HepG2 (cell line): ENCODE results near the gene STX2. TPM values are rescaled to one million over a fixed set of nuclear protein-coding genes. Genes with fewer than 3 reads are reported as not detected.
A peak's percentile ranks its signal among the peaks of the same experiment; 100 is the strongest.

ENCODE experiments used
- FOXC1 ChIP-seq: sonication (generic); formaldehyde crosslinking; IDR thresholded peaks from 2 replicates; pipeline ENCODE4 v1.8.0; 2022; ENCODE audit warnings: mild to moderate bottlenecking, missing genetic modification reagents, borderline replicate concordance
- HIC2 ChIP-seq: sonication (generic); formaldehyde crosslinking; IDR thresholded peaks from 2 replicates; pipeline ENCODE4 v1.9.0; 2022; ENCODE audit warnings: low read depth, missing genetic modification reagents
- HNRNPLL ChIP-seq: fragments of 200-400 bp; formaldehyde crosslinking; IDR thresholded peaks from 2 replicates; pipeline ENCODE4 v1.6.1; 2017; ENCODE audit warnings: mild to moderate bottlenecking, low read depth, low read length; ENCODE audit not compliant: poor library complexity, severe bottlenecking
- HOXA3 ChIP-seq: sonication (generic); formaldehyde crosslinking; IDR thresholded peaks from 2 replicates; pipeline ENCODE4 v1.5.0; 2020; ENCODE audit warnings: missing genetic modification reagents
- ISX ChIP-seq: sonication (generic); formaldehyde crosslinking; conservative IDR thresholded peaks from 2 replicates; pipeline ENCODE4 v1.5.0; 2020; ENCODE audit warnings: missing genetic modification reagents
- KLF12 ChIP-seq: sonication (generic); formaldehyde crosslinking; IDR thresholded peaks from 2 replicates; pipeline ENCODE4 v1.4.0; 2020; ENCODE audit warnings: missing genetic modification reagents, borderline replicate concordance
- LBX2 ChIP-seq: sonication (generic); formaldehyde crosslinking; IDR thresholded peaks from 2 replicates; pipeline ENCODE4 v1.5.0; 2020; ENCODE audit warnings: missing genetic modification reagents, mild to moderate bottlenecking, borderline replicate concordance
- MED1 ChIP-seq: sonication (generic); formaldehyde crosslinking; IDR thresholded peaks from 2 replicates; pipeline ENCODE4 v1.4.0; 2020; ENCODE audit warnings: missing genetic modification reagents
- NR3C1 ChIP-seq: sonication (generic); formaldehyde crosslinking; IDR thresholded peaks from 2 replicates; pipeline ENCODE4 v1.4.0; 2020; ENCODE audit warnings: missing genetic modification reagents
- PCBP2 ChIP-seq: fragments of 200-400 bp; formaldehyde crosslinking; optimal IDR thresholded peaks from 2 replicates; pipeline ENCODE3; 2018; ENCODE audit warnings: low read length, low read depth; ENCODE audit not compliant: poor library complexity, severe bottlenecking
- PITX1 ChIP-seq: sonication (generic); formaldehyde crosslinking; IDR thresholded peaks from 2 replicates; pipeline ENCODE4 v1.5.1; 2020; ENCODE audit warnings: mild to moderate bottlenecking, missing genetic modification reagents
- SCMH1 ChIP-seq: sonication (generic); formaldehyde crosslinking; IDR thresholded peaks from 2 replicates; pipeline ENCODE4 v1.9.0; 2021; ENCODE audit warnings: missing genetic modification reagents, mild to moderate bottlenecking, borderline replicate concordance
- SRF ChIP-seq: IDR thresholded peaks from 2 replicates; pipeline ENCODE4 v1.6.1; 2011; ENCODE audit warnings: mild to moderate bottlenecking, low read depth, low read length, moderate library complexity
- ZFY ChIP-seq: sonication (generic); formaldehyde crosslinking; IDR thresholded peaks from 2 replicates; pipeline ENCODE4 v1.4.0; 2020; ENCODE audit warnings: missing genetic modification reagents
- ZNF572 ChIP-seq: sonication (generic); formaldehyde crosslinking; IDR thresholded peaks from 2 replicates; pipeline ENCODE4 v1.5.1; 2020; ENCODE audit warnings: mild to moderate bottlenecking, missing genetic modification reagents
- ZNF773 ChIP-seq: sonication (generic); formaldehyde crosslinking; IDR thresholded peaks from 2 replicates; pipeline ENCODE4 v1.4.0; 2020; ENCODE audit warnings: missing genetic modification reagents, borderline replicate concordance
- ZNF777 ChIP-seq: sonication (generic); formaldehyde crosslinking; IDR thresholded peaks from 2 replicates; pipeline ENCODE4 v1.4.0; 2020; ENCODE audit warnings: missing genetic modification reagents
- polyA plus RNA-seq, 8 experiments: library from polyadenylated mRNA; depleted of rRNA in 3 of 8; stranded (reverse) in 7 of 8; unstranded in 1 of 8; fragments of >200 nt; fragmentation: Illumina TruSeq in 4 of 8; extraction: Trizol in 4 of 8; gene quantifications; 2 replicates each; pipeline versions ENCODE4 v1.2.1 to v1.2.3, GENCODE V29; 2011 to 2016; ENCODE audit warnings: low read depth in 4 of 8, missing spikeins in 1 of 8, mixed read lengths in 1 of 8; ENCODE audit not compliant: insufficient read depth in 1 of 8
- total RNA-seq, 5 experiments: library from RNA; depleted of rRNA; stranded (reverse); fragments of >200 nt; fragmentation: Illumina TruSeq; extraction: Trizol; gene quantifications; 2 replicates each; pipeline ENCODE4 v1.2.3, GENCODE V29; 2016; ENCODE audit warnings: low read depth in 1 of 5
- TF ChIP-seq, protein P1 (sequence below): IDR thresholded peaks from 2 replicates; pipeline ENCODE4 v1.6.1; 2016; ENCODE audit warnings: missing biosample characterization, missing genetic modification reagents, low read depth
- TF ChIP-seq, protein P2 (sequence below): sonication (generic); formaldehyde crosslinking; IDR thresholded peaks from 2 replicates; pipeline ENCODE4 v1.5.0; 2020; ENCODE audit warnings: missing genetic modification reagents
- TF ChIP-seq, protein P3 (sequence below): sonication (generic); formaldehyde crosslinking; IDR thresholded peaks from 2 replicates; pipeline ENCODE4 v1.5.0; 2020; ENCODE audit warnings: mild to moderate bottlenecking, missing genetic modification reagents, moderate library complexity
- TF ChIP-seq, protein P4 (sequence below): sonication (generic); formaldehyde crosslinking; IDR thresholded peaks from 2 replicates; pipeline ENCODE4 v1.4.0; 2020; ENCODE audit warnings: missing genetic modification reagents

STX2 gene
- total and polyA plus RNA-seq, 2 of the 13 experiments (the other 11 are each of a cell fraction or from before 2014, with no cell fraction given): 13.4 to 25.1 TPM

DNA sequence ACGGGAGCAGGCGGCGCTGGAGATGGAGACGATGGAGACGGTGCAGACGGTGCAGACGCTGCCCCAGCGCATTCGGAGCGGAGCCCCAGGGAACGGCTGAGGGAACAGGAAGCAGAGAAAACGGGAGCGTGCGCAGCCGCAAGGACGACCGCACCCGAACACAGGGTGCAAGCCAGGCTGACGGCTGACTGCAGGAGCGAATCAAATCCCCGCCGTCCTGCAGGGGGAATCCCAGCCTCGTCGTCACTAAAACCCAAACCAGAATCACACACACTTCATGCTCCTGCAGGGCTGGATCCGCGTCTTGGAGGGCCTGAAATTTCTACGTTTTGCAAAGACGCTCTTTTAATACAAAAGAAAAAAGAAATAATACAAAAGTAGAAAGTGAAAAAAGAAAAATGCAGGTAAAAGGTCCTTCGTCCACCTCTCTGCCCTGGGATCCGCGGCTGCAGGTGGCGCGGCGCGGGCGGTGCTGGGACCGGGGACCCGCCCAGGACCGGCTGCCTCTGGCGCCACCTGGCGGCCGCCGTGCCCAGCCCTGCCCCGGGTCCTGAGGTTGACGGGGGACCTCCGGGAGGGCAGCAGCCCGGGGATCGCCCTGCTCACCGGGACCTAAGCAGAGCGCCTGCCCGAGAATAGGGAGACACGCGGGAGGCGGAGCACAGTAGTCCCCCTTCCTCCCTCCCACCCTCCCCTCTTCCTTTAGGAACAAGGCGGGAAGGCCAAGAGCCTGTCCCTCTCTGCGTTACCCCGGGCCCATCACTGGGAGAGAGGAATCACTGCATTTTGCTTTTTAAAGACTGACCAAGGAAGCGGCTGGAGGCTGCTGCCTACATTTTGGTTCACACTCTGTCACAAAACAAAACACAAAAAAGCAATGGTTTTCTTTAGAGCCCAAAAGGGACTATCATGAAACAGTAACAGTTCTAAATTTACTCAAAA lies 20.1 kb downstream of the STX2 start (continued):
- TF ChIP-seq, protein P1, sequence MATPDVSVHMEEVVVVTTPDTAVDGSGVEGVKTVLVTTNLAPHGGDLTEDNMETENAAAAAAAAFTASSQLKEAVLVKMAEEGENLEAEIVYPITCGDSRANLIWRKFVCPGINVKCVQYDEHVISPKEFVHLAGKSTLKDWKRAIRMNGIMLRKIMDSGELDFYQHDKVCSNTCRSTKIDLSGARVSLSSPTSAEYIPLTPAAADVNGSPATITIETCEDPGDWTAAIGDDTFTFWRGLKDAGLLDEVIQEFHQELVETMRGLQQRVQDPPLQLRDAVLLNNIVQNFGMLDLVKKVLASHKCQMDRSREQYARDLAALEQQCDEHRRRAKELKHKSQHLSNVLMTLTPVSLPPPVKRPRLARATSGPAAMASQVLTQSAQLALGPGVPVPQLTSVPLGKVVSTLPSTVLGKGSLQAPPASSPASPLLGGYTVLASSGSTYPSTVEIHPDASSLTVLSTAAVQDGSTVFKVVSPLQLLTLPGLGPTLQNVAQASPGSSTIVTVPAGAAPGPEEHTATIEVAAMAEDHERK (CRISPR knock-in tag): no peak
- TF ChIP-seq ZNF773 (CRISPR knock-in tag) (no peak), ZNF777 (no peak), SCMH1 (CRISPR knock-in tag) (no peak), SRF (no peak), HNRNPLL (peak; percentile 24), PCBP2 (no peak), ISX (CRISPR knock-in tag) (no peak), LBX2 (CRISPR knock-in tag) (no peak), MED1 (CRISPR knock-in tag) (0 out of 2 replicates have a peak, but pooled peaks have one; percentile 27), ZFY (CRISPR knock-in tag) (no peak), FOXC1 (CRISPR knock-in tag) (no peak), ZNF572 (CRISPR knock-in tag) (no peak), HOXA3 (CRISPR knock-in tag) (peak; percentile 47; the same call in 1 of the 2 replicates), KLF12 (CRISPR knock-in tag) (peak; percentile 79; the same call in 1 of the 2 replicates), NR3C1 (CRISPR knock-in tag) (no peak), HIC2 (CRISPR knock-in tag) (no peak), PITX1 (CRISPR knock-in tag) (no peak)
- TF ChIP-seq, protein P2, sequence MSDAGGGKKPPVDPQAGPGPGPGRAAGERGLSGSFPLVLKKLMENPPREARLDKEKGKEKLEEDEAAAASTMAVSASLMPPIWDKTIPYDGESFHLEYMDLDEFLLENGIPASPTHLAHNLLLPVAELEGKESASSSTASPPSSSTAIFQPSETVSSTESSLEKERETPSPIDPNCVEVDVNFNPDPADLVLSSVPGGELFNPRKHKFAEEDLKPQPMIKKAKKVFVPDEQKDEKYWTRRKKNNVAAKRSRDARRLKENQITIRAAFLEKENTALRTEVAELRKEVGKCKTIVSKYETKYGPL (CRISPR knock-in tag): no peak
- TF ChIP-seq, protein P3, sequence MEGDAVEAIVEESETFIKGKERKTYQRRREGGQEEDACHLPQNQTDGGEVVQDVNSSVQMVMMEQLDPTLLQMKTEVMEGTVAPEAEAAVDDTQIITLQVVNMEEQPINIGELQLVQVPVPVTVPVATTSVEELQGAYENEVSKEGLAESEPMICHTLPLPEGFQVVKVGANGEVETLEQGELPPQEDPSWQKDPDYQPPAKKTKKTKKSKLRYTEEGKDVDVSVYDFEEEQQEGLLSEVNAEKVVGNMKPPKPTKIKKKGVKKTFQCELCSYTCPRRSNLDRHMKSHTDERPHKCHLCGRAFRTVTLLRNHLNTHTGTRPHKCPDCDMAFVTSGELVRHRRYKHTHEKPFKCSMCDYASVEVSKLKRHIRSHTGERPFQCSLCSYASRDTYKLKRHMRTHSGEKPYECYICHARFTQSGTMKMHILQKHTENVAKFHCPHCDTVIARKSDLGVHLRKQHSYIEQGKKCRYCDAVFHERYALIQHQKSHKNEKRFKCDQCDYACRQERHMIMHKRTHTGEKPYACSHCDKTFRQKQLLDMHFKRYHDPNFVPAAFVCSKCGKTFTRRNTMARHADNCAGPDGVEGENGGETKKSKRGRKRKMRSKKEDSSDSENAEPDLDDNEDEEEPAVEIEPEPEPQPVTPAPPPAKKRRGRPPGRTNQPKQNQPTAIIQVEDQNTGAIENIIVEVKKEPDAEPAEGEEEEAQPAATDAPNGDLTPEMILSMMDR: peak; percentile 83
- TF ChIP-seq, protein P4, sequence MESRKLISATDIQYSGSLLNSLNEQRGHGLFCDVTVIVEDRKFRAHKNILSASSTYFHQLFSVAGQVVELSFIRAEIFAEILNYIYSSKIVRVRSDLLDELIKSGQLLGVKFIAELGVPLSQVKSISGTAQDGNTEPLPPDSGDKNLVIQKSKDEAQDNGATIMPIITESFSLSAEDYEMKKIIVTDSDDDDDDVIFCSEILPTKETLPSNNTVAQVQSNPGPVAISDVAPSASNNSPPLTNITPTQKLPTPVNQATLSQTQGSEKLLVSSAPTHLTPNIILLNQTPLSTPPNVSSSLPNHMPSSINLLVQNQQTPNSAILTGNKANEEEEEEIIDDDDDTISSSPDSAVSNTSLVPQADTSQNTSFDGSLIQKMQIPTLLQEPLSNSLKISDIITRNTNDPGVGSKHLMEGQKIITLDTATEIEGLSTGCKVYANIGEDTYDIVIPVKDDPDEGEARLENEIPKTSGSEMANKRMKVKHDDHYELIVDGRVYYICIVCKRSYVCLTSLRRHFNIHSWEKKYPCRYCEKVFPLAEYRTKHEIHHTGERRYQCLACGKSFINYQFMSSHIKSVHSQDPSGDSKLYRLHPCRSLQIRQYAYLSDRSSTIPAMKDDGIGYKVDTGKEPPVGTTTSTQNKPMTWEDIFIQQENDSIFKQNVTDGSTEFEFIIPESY (CRISPR knock-in tag): peak; percentile 70; the same call in 1 of the 2 replicates
